Measurements from ENCODE around the gene ABHD16B. TPM values are rescaled to one million over a fixed set of nuclear protein-coding genes. Genes with fewer than 3 reads are reported as not detected.

ABHD16B gene
- total and polyA plus RNA-seq, 2 of the 13 experiments (the other 11 are each of a cell fraction or from before 2014, with no cell fraction given) = not detected

DNA sequence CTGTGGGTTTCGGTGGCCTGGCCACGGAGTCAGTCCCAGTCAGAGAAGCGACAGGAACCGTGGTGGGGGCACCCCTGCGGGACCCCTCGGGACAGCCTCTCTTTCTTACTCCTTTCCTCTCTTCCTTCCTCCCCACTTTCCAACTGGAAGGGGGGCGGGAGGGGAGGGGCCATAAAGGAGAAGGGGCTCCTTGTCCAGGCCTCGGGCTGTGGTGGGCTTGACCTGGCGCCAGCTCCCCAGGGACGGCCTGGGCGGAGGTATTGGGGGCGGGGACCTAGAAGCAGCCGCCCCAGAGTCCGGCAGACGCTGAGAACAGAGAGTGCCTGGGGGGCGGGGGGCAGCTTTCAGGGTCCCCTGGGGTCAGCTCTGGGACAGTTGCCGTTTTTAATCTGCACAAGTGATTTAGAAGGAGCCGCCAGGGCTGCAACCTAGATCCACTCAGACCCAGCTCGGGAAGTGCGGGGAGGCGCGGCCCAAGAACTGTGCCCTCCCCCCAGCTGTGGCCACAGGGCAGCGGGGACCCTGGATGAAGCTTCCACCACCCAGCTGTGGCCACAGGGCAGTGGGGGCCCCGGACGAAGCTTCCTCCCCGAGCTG, 6.4 kb upstream of the ABHD16B start (continued):
- TF ChIP-seq, protein P1, sequence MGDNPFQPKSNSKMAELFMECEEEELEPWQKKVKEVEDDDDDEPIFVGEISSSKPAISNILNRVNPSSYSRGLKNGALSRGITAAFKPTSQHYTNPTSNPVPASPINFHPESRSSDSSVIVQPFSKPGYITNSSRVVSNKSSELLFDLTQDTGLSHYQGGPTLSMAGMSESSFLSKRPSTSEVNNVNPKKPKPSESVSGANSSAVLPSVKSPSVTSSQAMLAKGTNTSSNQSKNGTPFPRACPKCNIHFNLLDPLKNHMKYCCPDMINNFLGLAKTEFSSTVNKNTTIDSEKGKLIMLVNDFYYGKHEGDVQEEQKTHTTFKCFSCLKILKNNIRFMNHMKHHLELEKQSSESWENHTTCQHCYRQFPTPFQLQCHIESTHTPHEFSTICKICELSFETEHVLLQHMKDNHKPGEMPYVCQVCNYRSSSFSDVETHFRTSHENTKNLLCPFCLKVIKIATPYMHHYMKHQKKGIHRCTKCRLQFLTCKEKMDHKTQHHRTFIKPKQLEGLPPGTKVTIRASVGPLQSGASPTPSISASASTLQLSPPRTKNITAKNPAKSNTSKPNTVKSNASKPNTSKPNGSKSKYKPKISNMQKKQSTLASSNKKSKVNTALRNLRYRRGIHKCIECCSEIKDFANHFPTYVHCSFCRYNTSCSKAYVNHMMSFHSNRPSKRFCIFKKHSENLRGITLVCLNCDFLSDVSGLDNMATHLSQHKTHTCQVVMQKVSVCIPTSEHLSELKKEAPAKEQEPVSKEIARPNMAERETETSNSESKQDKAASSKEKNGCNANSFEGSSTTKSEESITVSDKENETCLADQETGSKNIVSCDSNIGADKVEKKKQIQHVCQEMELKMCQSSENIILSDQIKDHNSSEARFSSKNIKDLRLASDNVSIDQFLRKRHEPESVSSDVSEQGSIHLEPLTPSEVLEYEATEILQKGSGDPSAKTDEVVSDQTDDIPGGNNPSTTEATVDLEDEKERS (CRISPR knock-in tag; IDR thresholded peaks at IDR 0.05) = no peak
- no peak for TF ChIP-seq HNRNPH1 (optimal IDR thresholded peaks at IDR 0.05; ENCODE audit: low read depth, low read length)
- TF ChIP-seq PAWR (CRISPR knock-in tag; IDR thresholded peaks at IDR 0.05; ENCODE audit: borderline replicate concordance) = 0 out of 2 replicates have a peak, but pooled peaks have one; percentile 84
- no peak for TF ChIP-seq ZNF569 (CRISPR knock-in tag; IDR thresholded peaks at IDR 0.05; ENCODE audit: borderline replicate concordance)
- TF ChIP-seq FIP1L1 (IDR thresholded peaks at IDR 0.05; ENCODE audit: borderline replicate concordance, insufficient read depth, low read depth, low read length) = no peak
- TF ChIP-seq THYN1 (CRISPR knock-in tag; IDR thresholded peaks at IDR 0.05; ENCODE audit: borderline replicate concordance, low read depth) = no peak
- no peak for TF ChIP-seq ESRRA (CRISPR knock-in tag; IDR thresholded peaks at IDR 0.05; ENCODE audit: low read depth)
- TF ChIP-seq FOXO1 (CRISPR knock-in tag; IDR thresholded peaks at IDR 0.05) = no peak
- TF ChIP-seq, protein P2, sequence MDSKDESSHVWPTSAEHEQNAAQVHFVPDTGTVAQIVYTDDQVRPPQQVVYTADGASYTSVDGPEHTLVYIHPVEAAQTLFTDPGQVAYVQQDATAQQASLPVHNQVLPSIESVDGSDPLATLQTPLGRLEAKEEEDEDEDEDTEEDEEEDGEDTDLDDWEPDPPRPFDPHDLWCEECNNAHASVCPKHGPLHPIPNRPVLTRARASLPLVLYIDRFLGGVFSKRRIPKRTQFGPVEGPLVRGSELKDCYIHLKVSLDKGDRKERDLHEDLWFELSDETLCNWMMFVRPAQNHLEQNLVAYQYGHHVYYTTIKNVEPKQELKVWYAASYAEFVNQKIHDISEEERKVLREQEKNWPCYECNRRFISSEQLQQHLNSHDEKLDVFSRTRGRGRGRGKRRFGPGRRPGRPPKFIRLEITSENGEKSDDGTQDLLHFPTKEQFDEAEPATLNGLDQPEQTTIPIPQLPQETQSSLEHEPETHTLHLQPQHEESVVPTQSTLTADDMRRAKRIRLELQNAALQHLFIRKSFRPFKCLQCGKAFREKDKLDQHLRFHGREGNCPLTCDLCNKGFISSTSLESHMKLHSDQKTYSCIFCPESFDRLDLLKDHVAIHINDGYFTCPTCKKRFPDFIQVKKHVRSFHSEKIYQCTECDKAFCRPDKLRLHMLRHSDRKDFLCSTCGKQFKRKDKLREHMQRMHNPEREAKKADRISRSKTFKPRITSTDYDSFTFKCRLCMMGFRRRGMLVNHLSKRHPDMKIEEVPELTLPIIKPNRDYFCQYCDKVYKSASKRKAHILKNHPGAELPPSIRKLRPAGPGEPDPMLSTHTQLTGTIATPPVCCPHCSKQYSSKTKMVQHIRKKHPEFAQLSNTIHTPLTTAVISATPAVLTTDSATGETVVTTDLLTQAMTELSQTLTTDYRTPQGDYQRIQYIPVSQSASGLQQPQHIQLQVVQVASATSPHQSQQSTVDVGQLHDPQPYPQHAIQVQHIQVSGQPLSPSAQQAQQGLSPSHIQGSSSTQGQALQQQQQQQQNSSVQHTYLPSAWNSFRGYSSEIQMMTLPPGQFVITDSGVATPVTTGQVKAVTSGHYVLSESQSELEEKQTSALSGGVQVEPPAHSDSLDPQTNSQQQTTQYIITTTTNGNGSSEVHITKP (CRISPR knock-in tag; IDR thresholded peaks at IDR 0.05; ENCODE audit: low read depth) = no peak
- 0 out of 2 replicates have a peak, but pooled peaks have one; percentile 42 for TF ChIP-seq ZFP41 (CRISPR knock-in tag; IDR thresholded peaks at IDR 0.05; ENCODE audit: borderline replicate concordance)
- TF ChIP-seq ZNF879 (CRISPR knock-in tag; IDR thresholded peaks at IDR 0.05) = peak; percentile 73; the same call in 1 of the 2 replicates
- TF ChIP-seq GATA4 (IDR thresholded peaks at IDR 0.05; ENCODE audit: borderline replicate concordance, low read depth) = no peak
- TF ChIP-seq RBAK (CRISPR knock-in tag; IDR thresholded peaks at IDR 0.05) = 0 out of 2 replicates have a peak, but pooled peaks have one; percentile 20
- no peak; the same call in none of the 2 replicates for TF ChIP-seq AKAP8 (CRISPR knock-in tag; IDR thresholded peaks at IDR 0.05)
- TF ChIP-seq ZC3H4 (CRISPR knock-in tag; IDR thresholded peaks at IDR 0.05; ENCODE audit: borderline replicate concordance) = 0 out of 2 replicates have a peak, but pooled peaks have one; percentile 15
- TF ChIP-seq RAD21 (CRISPR knock-in tag; IDR thresholded peaks at IDR 0.05) = 0 out of 2 replicates have a peak, but pooled peaks have one; percentile 16
- TF ChIP-seq ZFAT (CRISPR knock-in tag; conservative IDR thresholded peaks at IDR 0.05) = no peak
- TF ChIP-seq KLF6 (CRISPR knock-in tag; IDR thresholded peaks at IDR 0.05) = 0 out of 2 replicates have a peak, but pooled peaks have one; percentile 28
- TF ChIP-seq ZNF747 (CRISPR knock-in tag; IDR thresholded peaks at IDR 0.05; ENCODE audit: borderline replicate concordance) = peak; percentile 70
- peak; percentile 58; the same call in 1 of the 2 replicates for TF ChIP-seq ZMAT3 (CRISPR knock-in tag; conservative IDR thresholded peaks at IDR 0.05)
- TF ChIP-seq ZSCAN25 (CRISPR knock-in tag; IDR thresholded peaks at IDR 0.05) = no peak
- TF ChIP-seq, protein P3, sequence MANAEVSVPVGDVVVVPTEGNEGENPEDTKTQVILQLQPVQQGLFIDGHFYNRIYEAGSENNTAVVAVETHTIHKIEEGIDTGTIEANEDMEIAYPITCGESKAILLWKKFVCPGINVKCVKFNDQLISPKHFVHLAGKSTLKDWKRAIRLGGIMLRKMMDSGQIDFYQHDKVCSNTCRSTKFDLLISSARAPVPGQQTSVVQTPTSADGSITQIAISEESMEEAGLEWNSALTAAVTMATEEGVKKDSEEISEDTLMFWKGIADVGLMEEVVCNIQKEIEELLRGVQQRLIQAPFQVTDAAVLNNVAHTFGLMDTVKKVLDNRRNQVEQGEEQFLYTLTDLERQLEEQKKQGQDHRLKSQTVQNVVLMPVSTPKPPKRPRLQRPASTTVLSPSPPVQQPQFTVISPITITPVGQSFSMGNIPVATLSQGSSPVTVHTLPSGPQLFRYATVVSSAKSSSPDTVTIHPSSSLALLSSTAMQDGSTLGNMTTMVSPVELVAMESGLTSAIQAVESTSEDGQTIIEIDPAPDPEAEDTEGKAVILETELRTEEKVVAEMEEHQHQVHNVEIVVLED (CRISPR knock-in tag; IDR thresholded peaks at IDR 0.05; ENCODE audit: borderline replicate concordance) = no peak

Data from HepG2 (cell line).